Measurements from ENCODE around the gene LRRC61.

LRRC61 gene

GRCh38 chr7:150369748-150370501 lies 46.8 kb downstream of the LRRC61 start:
- H3K27me3 Mint-ChIP-seq = no peaks in the 10 kb centered on the region
- no peaks in the 10 kb centered on the region for H3K9me3 Mint-ChIP-seq
- DNase-seq (ENCODE audit: low spot score in 2 of 2) = no peak
- H3K27ac Mint-ChIP-seq = peak overlapping the region; percentile 100
- no peak for ATAC-seq (ENCODE audit: low read depth)
- peaks cover 3% of the 10 kb centered on the region for H3K36me3 Mint-ChIP-seq
- peaks cover 41% of the 10 kb centered on the region for H3K4me1 Mint-ChIP-seq
- H3K4me3 Mint-ChIP-seq = peak overlapping the region; percentile 94

- Mint-ChIP-seq H3K27ac (peak overlapping the region; percentile 100), H3K36me3 (peaks cover 3% of the 10 kb centered on the region), H3K4me3 (no peak overlapping the region), H3K9me3 (no peaks in the 10 kb centered on the region), H3K4me1 (peaks cover 40% of the 10 kb centered on the region), H3K27me3 (no peaks in the 10 kb centered on the region)
- DNase-seq (ENCODE audit: low spot score in 2 of 2) (no peak), ATAC-seq (ENCODE audit: low read depth) (no peak)
Measured at GRCh38 chr7:150370612-150371071, 47.5 kb downstream of the LRRC61 start.

GRCh38 chr7:150371131-150371995 lies 48.2 kb downstream of the LRRC61 start:
- H3K4me1 Mint-ChIP-seq = peaks cover 40% of the 10 kb centered on the region
- H3K36me3 Mint-ChIP-seq = peaks cover 3% of the 10 kb centered on the region
- no peaks in the 10 kb centered on the region for H3K27me3 Mint-ChIP-seq
- H3K27ac Mint-ChIP-seq = peak overlapping the region; percentile 100
- no peak overlapping the region for H3K4me3 Mint-ChIP-seq
- DNase-seq (ENCODE audit: low spot score in 2 of 2) = no peak
- no peaks in the 10 kb centered on the region for H3K9me3 Mint-ChIP-seq
- ATAC-seq (ENCODE audit: low read depth) = no peak

- ATAC-seq (ENCODE audit: low read depth) (no peak), DNase-seq (ENCODE audit: low spot score in 2 of 2) (no peak)
- Mint-ChIP-seq H3K36me3 (peaks cover 3% of the 10 kb centered on the region), H3K4me3 (no peak overlapping the region), H3K27me3 (no peaks in the 10 kb centered on the region), H3K9me3 (no peaks in the 10 kb centered on the region), H3K4me1 (peaks cover 42% of the 10 kb centered on the region), H3K27ac (no peak overlapping the region)
Measured at GRCh38 chr7:150371996-150372270, 48.8 kb downstream of the LRRC61 start.

- no peak overlapping the region for H3K4me3 Mint-ChIP-seq
- H3K27ac Mint-ChIP-seq = peak overlapping the region; percentile 98
- peaks cover 3% of the 10 kb centered on the region for H3K36me3 Mint-ChIP-seq
- DNase-seq (ENCODE audit: low spot score in 2 of 2) = no peak
- H3K4me1 Mint-ChIP-seq = peaks cover 44% of the 10 kb centered on the region
- H3K27me3 Mint-ChIP-seq = no peaks in the 10 kb centered on the region
- no peak for ATAC-seq (ENCODE audit: low read depth)
- H3K9me3 Mint-ChIP-seq = no peaks in the 10 kb centered on the region
Measured at GRCh38 chr7:150372271-150373048, 49.3 kb downstream of the LRRC61 start.

- Mint-ChIP-seq H3K4me3 (no peak overlapping the region), H3K4me1 (peaks cover 49% of the 10 kb centered on the region), H3K27me3 (no peaks in the 10 kb centered on the region), H3K9me3 (no peaks in the 10 kb centered on the region), H3K27ac (peak overlapping the region; percentile 98), H3K36me3 (peaks cover 3% of the 10 kb centered on the region)
- DNase-seq (ENCODE audit: low spot score in 2 of 2) (no peak), ATAC-seq (ENCODE audit: low read depth) (no peak)
Measured at GRCh38 chr7:150373049-150373801, 50.1 kb downstream of the LRRC61 start.

GRCh38 chr7:150374026-150374425 lies 50.9 kb downstream of the LRRC61 start:
- peaks cover 50% of the 10 kb centered on the region for H3K4me1 Mint-ChIP-seq
- ATAC-seq (ENCODE audit: low read depth) (no peak), DNase-seq (ENCODE audit: low spot score in 2 of 2) (no peak)
- H3K4me3 Mint-ChIP-seq = no peak overlapping the region
- no peaks in the 10 kb centered on the region for H3K27me3 Mint-ChIP-seq
- H3K36me3 Mint-ChIP-seq = peaks cover 3% of the 10 kb centered on the region
- no peaks in the 10 kb centered on the region for H3K9me3 Mint-ChIP-seq
- peak overlapping the region; percentile 98 for H3K27ac Mint-ChIP-seq

- peaks cover 3% of the 10 kb centered on the region for H3K36me3 Mint-ChIP-seq
- H3K4me3 Mint-ChIP-seq = no peak overlapping the region
- DNase-seq (ENCODE audit: low spot score in 2 of 2) (no peak), ATAC-seq (ENCODE audit: low read depth) (no peak)
- peak overlapping the region; percentile 98 for H3K27ac Mint-ChIP-seq
- no peaks in the 10 kb centered on the region for H3K27me3 Mint-ChIP-seq
- H3K9me3 Mint-ChIP-seq = no peaks in the 10 kb centered on the region
- H3K4me1 Mint-ChIP-seq = peaks cover 47% of the 10 kb centered on the region
Measured at GRCh38 chr7:150374472-150374871, 51.3 kb downstream of the LRRC61 start.

- Mint-ChIP-seq H3K27ac (peak overlapping the region; percentile 98), H3K9me3 (no peaks in the 10 kb centered on the region), H3K27me3 (no peaks in the 10 kb centered on the region), H3K4me1 (peaks cover 50% of the 10 kb centered on the region), H3K36me3 (peaks cover 3% of the 10 kb centered on the region), H3K4me3 (peak overlapping the region; percentile 51)
- ATAC-seq (ENCODE audit: low read depth) (peak; percentile 5), DNase-seq (ENCODE audit: low spot score in 2 of 2) (no peak)
Measured at GRCh38 chr7:150375662-150376521, 52.7 kb downstream of the LRRC61 start.

GRCh38 chr7:150376560-150376959 lies 53.4 kb downstream of the LRRC61 start:
- no peaks in the 10 kb centered on the region for H3K27me3 Mint-ChIP-seq

GRCh38 chr7:150377196-150377595 lies 54.0 kb downstream of the LRRC61 start:
- Mint-ChIP-seq H3K27me3 (no peaks in the 10 kb centered on the region), H3K4me1 (peaks cover 57% of the 10 kb centered on the region), H3K4me3 (peak overlapping the region; percentile 61), H3K27ac (peak overlapping the region; percentile 98), H3K36me3 (peaks cover 3% of the 10 kb centered on the region), H3K9me3 (no peaks in the 10 kb centered on the region)
- no peak for DNase-seq (ENCODE audit: low spot score in 2 of 2)
- peak; percentile 32 for ATAC-seq (ENCODE audit: low read depth)

More at GRCh38 chr7:150376560-150376959, 53.4 kb downstream of the LRRC61 start:
- peak overlapping the region; percentile 98 for H3K27ac Mint-ChIP-seq
- peaks cover 3% of the 10 kb centered on the region for H3K36me3 Mint-ChIP-seq
- peaks cover 52% of the 10 kb centered on the region for H3K4me1 Mint-ChIP-seq
- DNase-seq (ENCODE audit: low spot score in 2 of 2) = no peak
- no peaks in the 10 kb centered on the region for H3K9me3 Mint-ChIP-seq
- no peak for ATAC-seq (ENCODE audit: low read depth)
- H3K4me3 Mint-ChIP-seq = no peak overlapping the region

- Mint-ChIP-seq H3K27me3 (no peaks in the 10 kb centered on the region), H3K4me1 (peaks cover 60% of the 10 kb centered on the region), H3K36me3 (peaks cover 2% of the 10 kb centered on the region), H3K27ac (peak overlapping the region; percentile 98), H3K9me3 (no peaks in the 10 kb centered on the region), H3K4me3 (peak overlapping the region; percentile 61)
- ATAC-seq (ENCODE audit: low read depth) (no peak), DNase-seq (ENCODE audit: low spot score in 2 of 2) (no peak)
Measured at GRCh38 chr7:150377635-150378034, 54.5 kb downstream of the LRRC61 start.

Measured in memory B cell (primary cell).